HL-60 (cell line): ENCODE results near the gene TMEM117.

ENCODE experiments used
- CTCF ChIP-seq: IDR thresholded peaks from one replicate; pipeline ENCODE4 v1.5.1; 2011; ENCODE audit warnings: low read length, control low read depth, inconsistent platforms; ENCODE audit not compliant: insufficient read depth
- GABPA ChIP-seq: IDR thresholded peaks from 2 replicates; pipeline ENCODE4 v1.6.1; 2012; ENCODE audit warnings: low read depth
- REST ChIP-seq: IDR thresholded peaks from 2 replicates; pipeline ENCODE4 v1.6.1; 2012; ENCODE audit warnings: low read depth; ENCODE audit not compliant: insufficient replicate concordance

GRCh38 chr12:44015333-44015941 lies 179.6 kb downstream of the TMEM117 start:
- peak; percentile 1 for TF ChIP-seq CTCF
- TF ChIP-seq GABPA: no peak
- no peak for TF ChIP-seq REST
